HG03432 (cell line): ENCODE measurements around the gene FEM1A.
"Not testable (repeated sequence)": the region's sequence is repeated elsewhere in the genome, so short reads cannot be mapped to it uniquely, and the experiment has no call there.

Experiments used
- ATAC-seq: cut with Tn5 transposase; IDR thresholded peaks from one replicate; pipeline ENCODE4 v1.9.1; 2021; ENCODE audit warnings: mild to moderate bottlenecking, moderate library complexity; ENCODE audit not compliant: unreplicated experiment

FEM1A gene

DNA sequence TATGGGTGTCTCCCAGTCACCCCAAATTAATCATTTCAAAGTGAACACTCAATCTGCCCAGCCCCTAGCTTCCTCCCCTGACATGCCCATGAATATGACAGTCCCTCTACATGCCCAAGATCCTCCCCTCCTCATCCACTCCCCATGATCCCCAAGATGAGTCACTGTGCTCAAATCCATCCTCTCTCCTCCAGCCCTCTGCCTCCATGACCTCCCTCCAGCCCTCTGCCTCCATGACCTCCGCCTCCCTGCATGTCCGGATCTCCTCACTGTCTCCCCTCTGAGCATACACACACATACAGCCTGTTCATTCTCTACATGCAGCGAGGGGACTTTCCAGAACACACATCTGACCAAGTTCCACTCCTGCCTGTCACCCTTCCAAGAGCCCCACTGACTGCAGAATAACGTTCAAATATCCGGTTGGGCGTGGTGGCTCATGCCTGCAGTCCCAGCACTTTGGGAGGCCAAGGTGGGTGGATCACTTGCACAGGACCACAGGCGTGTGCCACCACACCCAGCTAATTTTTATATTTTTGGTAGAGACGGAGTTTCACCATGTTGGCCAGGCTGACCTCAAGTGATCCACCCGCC is 18.4 kb upstream of the FEM1A start:
- no peak for ATAC-seq

- no peak for ATAC-seq
Observed at GRCh38 chr19:4774136-4774535, 17.4 kb upstream of the FEM1A start.

DNA sequence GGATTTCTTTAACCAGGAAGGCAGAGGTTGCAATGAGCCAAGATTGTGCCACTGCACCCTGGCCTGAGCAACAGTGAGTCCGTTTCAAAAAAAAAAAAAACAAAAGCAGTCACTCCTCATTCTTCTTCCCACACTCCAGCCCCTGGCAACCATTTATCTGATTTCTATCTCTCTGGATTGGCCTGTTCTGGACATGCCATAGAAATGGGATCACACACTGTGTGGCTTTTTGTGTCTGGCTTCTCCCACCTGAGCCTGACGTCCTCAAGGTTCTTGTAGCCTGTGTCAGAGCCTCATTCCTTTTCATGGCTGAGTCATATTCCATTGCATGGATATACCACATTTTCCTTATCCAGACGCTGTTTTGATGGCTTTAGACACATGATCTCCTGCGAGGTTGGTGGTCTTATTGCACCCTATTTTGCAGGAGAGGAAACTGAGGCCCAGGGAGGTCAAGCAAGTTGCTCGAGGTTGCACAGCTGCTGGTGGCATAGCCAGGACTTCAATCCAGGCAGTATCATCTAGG is 15.8 kb upstream of the FEM1A start:
- no peak for ATAC-seq

GRCh38 chr19:4776436-4777211 is 14.9 kb upstream of the FEM1A start:
- no peak for ATAC-seq

- ATAC-seq, result not testable (repeated sequence)
Observed at GRCh38 chr19:4778124-4778523, 13.4 kb upstream of the FEM1A start.

DNA sequence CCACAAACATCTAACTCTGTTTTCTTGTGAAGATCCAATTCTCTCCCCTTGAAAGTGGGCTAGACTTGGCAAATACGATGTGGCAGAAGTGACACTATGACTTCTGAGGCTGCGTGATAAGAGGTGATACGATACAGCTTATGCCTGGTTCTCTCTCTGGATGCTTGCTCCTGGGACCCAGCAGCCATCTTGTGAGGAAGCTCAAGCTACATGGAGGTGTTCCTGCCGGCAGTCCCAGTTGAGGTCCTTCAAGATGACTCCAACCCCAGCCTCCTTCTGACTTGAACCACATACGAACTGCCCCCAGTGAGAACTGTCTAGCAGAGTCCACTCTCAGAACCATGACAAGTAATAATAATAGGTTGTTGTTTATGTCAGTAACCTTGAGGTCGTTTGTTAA is 10.7 kb upstream of the FEM1A start:
- ATAC-seq, result no peak

DNA sequence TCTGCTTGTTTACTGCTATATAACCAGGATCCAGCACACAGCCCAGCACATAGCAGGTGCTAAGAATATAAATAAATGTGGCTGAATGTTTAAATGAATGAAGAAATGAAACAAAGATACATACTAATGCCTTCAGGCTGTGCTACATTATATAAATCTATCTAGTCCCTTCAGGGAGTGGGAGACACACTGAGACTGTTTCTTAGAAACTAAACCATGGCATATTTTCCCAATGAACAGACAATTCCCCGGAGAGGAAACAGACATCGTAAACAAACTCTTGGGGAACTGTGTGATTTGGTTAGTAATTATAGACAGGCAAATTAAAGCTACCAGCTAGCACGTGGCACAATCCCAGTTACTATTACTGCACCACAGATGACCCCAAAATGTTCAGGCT is 9.7 kb upstream of the FEM1A start:
- no peak for ATAC-seq

DNA sequence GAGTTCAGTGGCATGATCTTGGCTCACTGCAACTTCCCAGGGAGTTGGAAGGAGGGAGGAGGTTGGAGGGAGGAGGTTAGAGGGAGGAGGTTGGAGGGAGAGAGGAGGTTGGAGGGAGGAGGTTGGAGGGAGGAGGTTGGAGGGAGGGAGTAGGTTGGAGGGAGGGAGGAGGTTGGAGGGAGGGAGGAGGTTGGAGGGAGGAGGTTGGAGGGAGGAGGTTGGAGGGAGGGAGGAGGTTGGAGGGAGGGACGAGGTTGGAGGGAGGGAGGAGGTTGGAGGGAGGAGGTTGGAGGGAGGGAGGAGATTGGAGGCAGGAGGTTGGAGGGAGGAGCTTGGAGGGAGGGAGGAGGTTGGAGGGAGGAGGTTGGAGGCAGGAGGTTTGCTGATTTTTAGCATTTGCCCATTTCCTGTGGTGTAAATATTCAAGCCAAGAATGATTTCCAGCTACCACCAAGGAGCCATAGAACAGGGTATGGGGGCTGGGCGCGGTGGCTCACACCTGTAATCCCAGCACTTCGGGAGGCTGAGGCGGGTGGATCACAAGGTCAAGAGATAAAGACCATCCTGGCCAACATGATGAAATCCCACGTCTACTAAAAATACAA is 5.0 kb upstream of the FEM1A start:
- ATAC-seq, result not testable (repeated sequence)

DNA sequence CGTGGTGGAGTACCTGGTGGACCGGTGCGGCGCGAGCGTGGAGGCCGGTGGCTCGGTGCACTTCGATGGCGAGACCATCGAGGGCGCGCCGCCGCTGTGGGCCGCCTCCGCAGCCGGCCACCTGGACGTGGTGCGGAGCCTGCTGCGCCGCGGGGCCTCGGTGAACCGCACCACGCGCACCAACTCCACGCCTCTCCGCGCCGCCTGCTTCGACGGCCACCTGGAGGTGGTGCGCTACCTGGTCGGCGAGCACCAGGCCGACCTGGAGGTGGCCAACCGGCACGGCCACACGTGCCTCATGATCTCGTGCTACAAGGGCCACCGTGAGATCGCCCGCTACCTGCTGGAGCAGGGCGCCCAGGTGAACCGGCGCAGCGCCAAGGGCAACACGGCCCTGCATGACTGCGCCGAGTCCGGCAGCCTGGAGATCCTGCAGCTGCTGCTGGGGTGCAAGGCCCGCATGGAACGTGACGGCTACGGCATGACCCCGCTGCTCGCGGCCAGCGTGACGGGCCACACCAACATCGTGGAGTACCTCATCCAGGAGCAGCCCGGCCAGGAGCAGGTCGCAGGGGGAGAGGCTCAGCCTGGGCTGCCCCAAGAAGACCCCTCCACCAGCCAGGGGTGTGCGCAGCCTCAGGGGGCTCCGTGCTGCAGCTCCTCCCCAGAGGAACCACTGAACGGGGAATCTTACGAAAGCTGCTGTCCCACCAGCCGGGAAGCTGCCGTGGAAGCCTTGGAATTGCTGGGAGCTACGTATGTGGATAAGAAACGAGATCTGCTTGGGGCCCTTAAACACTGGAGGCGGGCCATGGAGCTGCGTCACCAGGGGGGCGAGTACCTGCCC is 708 bp downstream of the FEM1A start:
- not testable (repeated sequence) for ATAC-seq

DNA sequence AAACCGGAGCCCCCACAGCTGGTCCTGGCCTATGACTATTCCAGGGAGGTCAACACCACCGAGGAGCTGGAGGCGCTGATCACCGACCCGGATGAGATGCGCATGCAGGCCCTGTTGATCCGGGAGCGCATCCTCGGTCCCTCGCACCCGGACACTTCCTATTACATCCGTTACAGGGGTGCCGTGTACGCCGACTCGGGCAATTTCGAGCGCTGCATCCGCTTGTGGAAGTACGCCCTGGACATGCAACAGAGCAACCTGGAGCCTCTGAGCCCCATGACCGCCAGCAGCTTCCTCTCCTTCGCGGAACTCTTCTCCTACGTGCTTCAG is 1.3 kb downstream of the FEM1A start:
- ATAC-seq, result not testable (repeated sequence)

- ATAC-seq, result not testable (repeated sequence)
Observed at GRCh38 chr19:4793278-4793677, 1.7 kb downstream of the FEM1A start.

DNA sequence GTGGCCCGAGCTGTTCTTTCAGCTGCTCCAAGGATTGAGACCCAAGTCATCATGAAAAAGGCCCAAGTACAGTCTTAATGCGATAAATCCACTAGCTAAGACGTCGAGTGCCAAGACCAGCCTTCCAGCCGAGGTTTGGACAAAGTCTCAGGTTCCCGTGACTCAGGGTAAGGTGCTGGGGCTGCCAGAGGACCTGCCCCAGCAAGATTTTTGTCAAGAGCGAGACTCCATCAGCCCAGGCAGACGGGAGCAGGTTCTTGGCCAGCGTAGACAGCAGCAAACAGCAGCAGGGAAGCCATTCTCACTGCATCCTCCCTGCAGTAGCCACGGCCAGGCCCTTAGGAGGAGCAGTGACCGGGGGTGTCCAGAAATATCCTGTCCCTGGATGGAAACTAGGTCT is 3.4 kb downstream of the FEM1A start:
- ATAC-seq, result no peak

GRCh38 chr19:4795400-4795799 is 3.9 kb downstream of the FEM1A start:
- no peak for ATAC-seq

DNA sequence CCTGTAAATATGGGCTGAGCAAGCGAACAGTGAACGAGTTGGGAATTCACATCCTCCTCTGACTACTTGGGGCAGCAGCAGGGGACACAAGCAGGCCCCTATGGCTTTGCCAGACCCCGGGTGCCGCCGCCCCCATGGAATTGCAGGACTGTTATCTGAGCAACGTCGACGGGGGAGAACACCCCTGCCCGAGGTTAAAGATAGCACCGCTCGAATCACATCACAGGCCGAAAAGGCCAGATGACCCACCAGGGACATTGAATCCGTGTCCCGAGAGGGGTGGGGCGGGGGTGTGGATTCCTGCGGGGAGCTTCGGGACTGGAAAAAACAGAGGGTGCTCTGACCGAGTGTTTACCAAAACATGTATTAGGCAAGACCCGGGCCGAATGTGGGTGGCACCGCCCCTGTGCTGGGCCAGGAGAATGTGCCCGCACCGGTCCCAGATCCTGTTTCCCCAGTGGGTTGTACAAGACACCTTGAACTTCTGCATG is 9.1 kb downstream of the FEM1A start:
- ATAC-seq, result no peak

- no peak for ATAC-seq
Observed at GRCh38 chr19:4801085-4801619, 9.6 kb downstream of the FEM1A start.

GRCh38 chr19:4802711-4803110 is 11.2 kb downstream of the FEM1A start:
- ATAC-seq, result no peak

DNA sequence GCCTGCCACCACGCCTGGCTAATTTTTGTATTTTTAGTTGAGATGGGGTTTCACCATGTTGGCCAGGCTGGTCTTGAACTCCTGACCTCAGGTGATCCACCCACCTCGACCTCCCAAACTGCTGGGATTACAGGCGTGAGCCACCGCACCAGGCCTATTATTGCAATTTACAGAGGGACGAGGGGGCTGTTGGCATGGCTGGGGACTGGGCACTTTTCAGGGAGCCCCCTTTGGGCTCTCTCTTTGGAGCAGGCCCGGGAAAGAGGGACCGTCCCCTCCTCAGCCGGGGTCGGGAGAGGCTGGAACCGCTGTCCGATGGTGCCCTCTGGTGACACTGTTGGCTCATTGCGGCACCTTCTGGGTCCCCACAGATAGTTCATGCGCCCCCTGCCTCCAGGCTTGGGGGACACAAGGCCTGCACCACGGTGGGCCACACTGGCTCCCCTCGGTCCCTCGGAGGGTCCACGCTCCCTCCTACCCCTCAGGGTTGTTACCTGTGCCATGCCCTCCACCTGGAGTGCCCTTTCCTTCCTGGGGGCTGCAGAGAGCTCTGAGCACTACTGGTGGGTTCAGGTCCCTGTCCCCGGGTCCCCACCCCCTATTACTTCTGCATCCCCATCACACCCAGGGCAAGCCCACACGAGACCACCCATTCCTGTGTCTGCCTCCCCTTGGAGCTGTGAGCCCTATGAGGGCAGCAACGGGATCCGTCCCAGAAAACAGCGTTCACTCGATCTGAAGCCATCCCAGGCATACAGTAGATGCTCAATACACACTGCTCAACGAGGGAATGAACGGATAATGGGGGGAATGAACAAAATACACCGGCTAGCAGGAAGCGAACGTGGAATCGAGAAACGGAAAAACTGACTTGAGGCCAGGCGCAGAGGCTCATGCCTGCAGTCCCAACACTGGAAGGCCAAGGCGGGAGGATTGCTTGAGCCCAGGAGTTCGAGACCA is 12.5 kb downstream of the FEM1A start:
- no peak for ATAC-seq

GRCh38 chr19:4805140-4805539 is 13.6 kb downstream of the FEM1A start:
- not testable (repeated sequence) for ATAC-seq

DNA sequence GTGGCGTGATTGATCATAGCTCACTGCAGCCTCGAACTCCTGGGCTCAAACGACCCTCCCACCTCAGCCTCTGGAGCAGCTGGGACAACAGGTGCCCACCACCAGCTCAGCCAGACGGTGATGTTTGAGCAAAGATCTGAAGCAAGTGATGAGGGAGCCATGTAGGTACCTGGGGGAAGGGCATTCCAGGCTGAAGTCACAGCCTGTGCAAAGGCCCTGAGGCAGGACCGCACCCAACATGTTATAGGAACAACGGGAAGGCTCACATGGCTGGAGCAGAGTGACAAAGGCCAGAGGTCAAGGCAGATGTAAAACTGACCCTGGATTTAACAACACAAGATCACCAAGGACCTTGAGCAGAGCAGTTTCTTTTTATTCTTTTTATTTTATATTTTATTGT is 14.8 kb downstream of the FEM1A start:
- no peak for ATAC-seq

DNA sequence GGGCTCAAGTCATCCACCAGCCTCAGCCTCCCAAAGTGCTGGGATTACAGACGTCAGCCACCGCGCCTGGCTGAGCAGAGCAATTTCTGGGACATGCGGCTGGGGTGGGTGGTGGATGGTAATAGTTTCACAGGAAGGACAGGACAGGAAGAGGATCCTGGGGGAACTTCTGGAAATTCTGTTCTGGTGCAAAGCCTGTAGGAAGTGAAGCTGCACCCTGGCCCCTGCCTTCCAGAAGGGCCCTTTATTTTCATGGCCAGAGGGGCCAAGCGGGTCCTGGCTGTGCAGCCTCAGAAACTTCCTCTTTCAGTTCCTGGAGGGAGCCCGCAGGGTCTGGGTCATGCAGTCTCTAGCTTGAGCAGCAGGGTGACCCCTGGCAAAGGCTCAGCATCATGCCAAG is 15.7 kb downstream of the FEM1A start:
- no peak for ATAC-seq
